Astrocyte (in vitro differentiated cells and primary cell): Measurements from ENCODE around the gene GALNT2.

ENCODE experiments used
- EZH2 ChIP-seq: IDR thresholded peaks from 2 replicates; pipeline ENCODE4 v1.6.1; 2012; ENCODE audit warnings: mild to moderate bottlenecking, low read length, inconsistent platforms; ENCODE audit not compliant: insufficient read depth
- TF ChIP-seq, protein P1 (sequence below): IDR thresholded peaks from 2 replicates; pipeline ENCODE4 v1.5.1; 2011; ENCODE audit warnings: low read depth, mild to moderate bottlenecking, inconsistent platforms, low read length, moderate library complexity; ENCODE audit not compliant: insufficient read depth

DNA sequence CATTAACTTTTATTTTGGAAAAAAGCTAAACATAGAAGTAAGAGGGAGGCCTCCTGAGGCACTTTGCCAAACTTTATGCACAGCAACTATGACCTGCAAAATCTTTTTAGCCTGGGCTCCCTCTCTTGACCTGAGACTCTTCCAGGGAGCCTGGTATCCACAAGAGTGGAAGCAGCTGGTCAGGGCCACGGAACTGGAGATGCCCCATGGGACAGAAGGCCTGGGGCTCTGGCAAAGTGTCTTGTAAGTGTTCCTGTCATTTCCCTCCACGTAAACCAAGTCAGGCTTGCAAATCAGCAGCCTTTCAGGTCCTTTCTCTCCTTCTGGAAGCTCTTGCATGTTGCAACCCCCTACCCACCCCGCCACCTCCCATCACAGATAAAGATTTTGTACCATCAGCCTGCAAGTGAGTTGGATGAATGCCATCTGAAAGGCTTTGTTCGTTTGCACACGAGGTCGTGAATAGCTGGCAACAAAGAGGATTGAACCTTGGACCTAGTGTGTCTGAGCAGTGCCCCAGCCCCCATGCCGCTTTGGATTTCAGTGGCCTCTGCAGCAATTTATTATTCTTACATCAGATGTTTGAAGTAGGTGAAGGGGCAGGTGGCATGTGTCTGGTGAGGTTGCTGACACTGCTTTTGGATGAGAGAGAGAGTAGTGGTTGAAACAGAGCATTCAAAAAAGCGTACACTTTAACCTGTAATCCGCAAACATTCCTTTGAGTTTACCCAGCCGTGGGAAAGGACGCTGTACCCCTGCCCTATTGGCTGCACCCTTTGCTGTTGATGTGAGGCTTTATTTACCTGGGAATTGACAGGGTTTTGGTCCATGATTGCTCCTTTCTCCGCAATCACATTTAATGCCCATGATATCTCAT, 91.6 kb downstream of the GALNT2 start:
- TF ChIP-seq, protein P1, sequence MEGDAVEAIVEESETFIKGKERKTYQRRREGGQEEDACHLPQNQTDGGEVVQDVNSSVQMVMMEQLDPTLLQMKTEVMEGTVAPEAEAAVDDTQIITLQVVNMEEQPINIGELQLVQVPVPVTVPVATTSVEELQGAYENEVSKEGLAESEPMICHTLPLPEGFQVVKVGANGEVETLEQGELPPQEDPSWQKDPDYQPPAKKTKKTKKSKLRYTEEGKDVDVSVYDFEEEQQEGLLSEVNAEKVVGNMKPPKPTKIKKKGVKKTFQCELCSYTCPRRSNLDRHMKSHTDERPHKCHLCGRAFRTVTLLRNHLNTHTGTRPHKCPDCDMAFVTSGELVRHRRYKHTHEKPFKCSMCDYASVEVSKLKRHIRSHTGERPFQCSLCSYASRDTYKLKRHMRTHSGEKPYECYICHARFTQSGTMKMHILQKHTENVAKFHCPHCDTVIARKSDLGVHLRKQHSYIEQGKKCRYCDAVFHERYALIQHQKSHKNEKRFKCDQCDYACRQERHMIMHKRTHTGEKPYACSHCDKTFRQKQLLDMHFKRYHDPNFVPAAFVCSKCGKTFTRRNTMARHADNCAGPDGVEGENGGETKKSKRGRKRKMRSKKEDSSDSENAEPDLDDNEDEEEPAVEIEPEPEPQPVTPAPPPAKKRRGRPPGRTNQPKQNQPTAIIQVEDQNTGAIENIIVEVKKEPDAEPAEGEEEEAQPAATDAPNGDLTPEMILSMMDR: no peak
- no peak for TF ChIP-seq EZH2
